Daoy (cell line): Measurements from ENCODE around the gene ZNHIT2. TPM values are rescaled to one million over a fixed set of nuclear protein-coding genes. Genes with fewer than 3 reads are reported as not detected.
"Not testable (repeated sequence)": the region's sequence is repeated elsewhere in the genome, so short reads cannot be mapped to it uniquely, and the experiment has no call there.

Source experiments
- DNase-seq: peaks from one replicate; pipeline ENCODE4 v3.0.0-alpha.2; 2015; ENCODE audit warnings: low read depth
- total RNA-seq: library from RNA; depleted of rRNA; stranded (reverse); fragments of >200 nt; shearing (Covaris generic); gene quantifications from 2 replicates; pipeline ENCODE4 v1.2.3, GENCODE V29; 2014

Gene ZNHIT2
- total RNA-seq, 1 experiment from 2014 or later: 18.2 TPM

GRCh38 chr11:65119670-65119995 lies 2.1 kb upstream of the ZNHIT2 start:
- DNase-seq: no peak

- DNase-seq: not testable (repeated sequence)
Observed at GRCh38 chr11:65118891-65119669, 1.6 kb upstream of the ZNHIT2 start.

GRCh38 chr11:65118097-65118837 lies 766 bp upstream of the ZNHIT2 start:
- no peak for DNase-seq

GRCh38 chr11:65116370-65117205 lies 913 bp downstream of the ZNHIT2 start:
- DNase-seq: peak; percentile 67

- DNase-seq: no peak
Observed at GRCh38 chr11:65115361-65116082, 2.0 kb downstream of the ZNHIT2 start.

GRCh38 chr11:65114538-65115171 lies 2.8 kb downstream of the ZNHIT2 start:
- no peak for DNase-seq

GRCh38 chr11:65113839-65114238 lies 3.7 kb downstream of the ZNHIT2 start:
- DNase-seq: no peak

- no peak for DNase-seq
Observed at GRCh38 chr11:65113361-65113756, 4.1 kb downstream of the ZNHIT2 start.

GRCh38 chr11:65112546-65113360 lies 4.7 kb downstream of the ZNHIT2 start:
- DNase-seq: peak; percentile 34

- peak; percentile 94 for DNase-seq
Observed at GRCh38 chr11:65111744-65112545, 5.6 kb downstream of the ZNHIT2 start, which contains the start of gene TM7SF2. Gene TM7SF2 (plus strand): TSS chr11:65111872. CDS start chr11:65112016, 144 bp downstream.

- DNase-seq: no peak
Observed at GRCh38 chr11:65111159-65111743, 6.2 kb downstream of the ZNHIT2 start.

GRCh38 chr11:65110354-65110861 lies 7.1 kb downstream of the ZNHIT2 start:
- peak; percentile 77 for DNase-seq

- no peak for DNase-seq
Observed at GRCh38 chr11:65109231-65110198, 8.0 kb downstream of the ZNHIT2 start.

GRCh38 chr11:65108469-65109123 lies 8.9 kb downstream of the ZNHIT2 start:
- no peak for DNase-seq

- no peak for DNase-seq
Observed at GRCh38 chr11:65107751-65108468, 9.6 kb downstream of the ZNHIT2 start.

GRCh38 chr11:65107078-65107477 lies 10.4 kb downstream of the ZNHIT2 start:
- DNase-seq: no peak
